Measurements from ENCODE around the gene BRMS1L.

DNA sequence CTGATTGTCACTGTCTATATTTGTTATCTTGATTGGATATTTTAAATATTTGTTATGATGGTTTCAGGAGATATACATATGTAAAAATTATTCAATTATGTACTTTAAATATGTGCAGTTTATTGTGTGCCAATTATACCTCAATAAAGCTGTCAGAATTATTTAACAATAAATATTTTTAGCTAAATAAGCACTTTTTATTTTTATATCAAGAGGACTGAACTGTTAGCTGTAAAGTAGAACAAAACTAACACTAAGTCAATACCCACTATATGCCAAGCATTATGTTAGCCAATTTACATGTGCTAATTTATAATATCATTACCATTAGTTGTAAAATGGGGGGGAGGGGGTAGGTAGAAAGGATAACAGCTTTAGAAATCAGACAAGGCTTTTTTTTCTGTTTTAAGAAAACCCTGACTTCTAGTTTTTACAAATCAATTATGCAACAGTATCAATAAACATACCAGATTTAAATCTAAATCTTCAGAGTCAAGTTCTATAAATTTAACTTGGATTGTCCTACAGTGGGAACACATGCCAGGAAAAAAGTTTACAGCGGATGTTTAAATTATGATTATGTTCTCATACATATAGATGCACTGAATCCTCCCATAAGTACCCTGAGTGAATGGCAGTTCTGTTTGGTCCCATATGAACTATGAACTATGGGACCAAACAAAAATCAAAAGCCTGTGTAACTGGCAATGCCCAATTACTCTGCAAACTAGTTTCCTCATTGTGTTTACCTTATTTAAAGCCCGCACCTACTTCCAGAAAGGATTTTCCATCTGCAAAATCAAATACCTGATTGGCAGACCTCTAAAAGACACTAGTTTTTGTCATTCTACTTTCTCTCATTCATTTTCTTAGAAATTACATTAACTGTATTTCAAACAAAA is 19.9 kb upstream of the BRMS1L start:
- TF ChIP-seq, protein P1, sequence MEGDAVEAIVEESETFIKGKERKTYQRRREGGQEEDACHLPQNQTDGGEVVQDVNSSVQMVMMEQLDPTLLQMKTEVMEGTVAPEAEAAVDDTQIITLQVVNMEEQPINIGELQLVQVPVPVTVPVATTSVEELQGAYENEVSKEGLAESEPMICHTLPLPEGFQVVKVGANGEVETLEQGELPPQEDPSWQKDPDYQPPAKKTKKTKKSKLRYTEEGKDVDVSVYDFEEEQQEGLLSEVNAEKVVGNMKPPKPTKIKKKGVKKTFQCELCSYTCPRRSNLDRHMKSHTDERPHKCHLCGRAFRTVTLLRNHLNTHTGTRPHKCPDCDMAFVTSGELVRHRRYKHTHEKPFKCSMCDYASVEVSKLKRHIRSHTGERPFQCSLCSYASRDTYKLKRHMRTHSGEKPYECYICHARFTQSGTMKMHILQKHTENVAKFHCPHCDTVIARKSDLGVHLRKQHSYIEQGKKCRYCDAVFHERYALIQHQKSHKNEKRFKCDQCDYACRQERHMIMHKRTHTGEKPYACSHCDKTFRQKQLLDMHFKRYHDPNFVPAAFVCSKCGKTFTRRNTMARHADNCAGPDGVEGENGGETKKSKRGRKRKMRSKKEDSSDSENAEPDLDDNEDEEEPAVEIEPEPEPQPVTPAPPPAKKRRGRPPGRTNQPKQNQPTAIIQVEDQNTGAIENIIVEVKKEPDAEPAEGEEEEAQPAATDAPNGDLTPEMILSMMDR (IDR thresholded peaks at IDR 0.05): no peak
- TF ChIP-seq POLR2A (IDR thresholded peaks at IDR 0.05): no peak

All from adrenal gland (tissue), 5 donors.